ENCODE measurements around the gene NUDT2.

The NUDT2 gene

GRCh38 chr9:34380511-34381315 is 51.3 kb downstream of the NUDT2 start:
- intact Hi-C loops (cut with DNase I; ENCODE audit: low total_unique reads), result no loop called here
- H3K27me3 ChIP-seq, result no peaks in the 10 kb centered on the region
- peaks cover 0 to 44% (median 28%) of the 10 kb centered on the region in 4 donors for H3K4me1 ChIP-seq
- no peaks in the 10 kb centered on the region for H3K9me3 ChIP-seq
- H3K4me3 ChIP-seq, result peak overlapping the region; percentile 48 to 55
- TF ChIP-seq CTCF (IDR thresholded peaks at IDR 0.05), result no peak
- H3K36me3 ChIP-seq, result no peaks in the 10 kb centered on the region
- peak overlapping the region in 1 of 2 donors; percentile 29 for H3K27ac ChIP-seq
- peak; percentile 54 to 83 for DNase-seq

DNA sequence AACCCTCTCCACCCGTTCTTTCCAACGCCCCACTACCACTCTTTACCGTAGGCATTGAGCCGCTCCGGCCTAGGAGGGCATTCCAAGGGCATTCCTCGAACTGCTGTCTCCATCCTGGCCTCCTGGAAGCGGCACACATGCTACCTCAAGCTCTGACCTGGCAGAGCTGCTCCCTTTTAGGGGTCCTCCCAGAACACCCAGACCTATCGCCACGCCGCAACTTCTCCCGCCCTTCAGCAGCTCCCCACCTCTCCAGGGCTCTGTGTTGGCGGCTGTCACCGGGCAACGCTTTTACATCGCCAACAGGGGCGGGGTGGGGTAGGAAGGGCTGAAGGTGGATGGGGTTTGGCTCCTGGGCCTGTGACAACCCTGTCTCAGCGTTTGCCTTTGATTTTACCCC is 52.0 kb downstream of the NUDT2 start:
- TF ChIP-seq CTCF (IDR thresholded peaks at IDR 0.05), result no peak
- intact Hi-C loops (cut with DNase I; ENCODE audit: low total_unique reads), result no loop called here
- Histone ChIP-seq H3K4me1 (peaks cover 0 to 38% (median 25%) of the 10 kb centered on the region in 4 donors), H3K36me3 (no peaks in the 10 kb centered on the region), H3K4me3 (peak overlapping the region; percentile 48 to 55), H3K27me3 (no peaks in the 10 kb centered on the region), H3K27ac (peak overlapping the region in 1 of 2 donors; percentile 29), H3K9me3 (no peaks in the 10 kb centered on the region)
- DNase-seq, result no peak

DNA sequence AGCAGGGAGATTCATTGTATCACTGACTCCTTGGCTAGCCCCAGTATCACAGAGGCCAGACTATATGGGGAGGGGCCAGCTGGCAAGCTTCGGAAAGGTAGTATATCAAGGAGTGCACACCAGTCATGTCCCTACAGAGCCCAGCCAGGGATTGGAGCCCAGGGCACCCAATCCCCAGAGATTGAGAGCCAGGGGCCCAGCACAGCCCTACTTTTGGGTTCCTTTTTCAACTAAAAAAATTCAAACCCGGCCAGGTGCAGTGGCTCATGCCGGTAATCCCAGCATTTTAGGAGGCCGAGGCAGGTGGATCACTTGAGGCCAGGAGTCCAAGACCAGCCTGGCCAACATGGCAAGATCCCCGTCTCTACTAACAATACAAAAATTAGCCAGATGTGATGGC is 52.7 kb downstream of the NUDT2 start:
- no peak for DNase-seq
- intact Hi-C loops (cut with DNase I; ENCODE audit: low total_unique reads), result no loop called here
- Histone ChIP-seq H3K4me3 (no peak overlapping the region), H3K36me3 (no peaks in the 10 kb centered on the region), H3K4me1 (peaks cover 0 to 33% (median 24%) of the 10 kb centered on the region in 4 donors), H3K27me3 (no peaks in the 10 kb centered on the region), H3K27ac (no peak overlapping the region), H3K9me3 (no peaks in the 10 kb centered on the region)
- TF ChIP-seq CTCF (IDR thresholded peaks at IDR 0.05), result no peak

GRCh38 chr9:34382879-34383278 is 53.5 kb downstream of the NUDT2 start:
- Histone ChIP-seq H3K4me3 (no peak overlapping the region), H3K9me3 (no peaks in the 10 kb centered on the region), H3K27ac (no peak overlapping the region), H3K36me3 (no peaks in the 10 kb centered on the region), H3K27me3 (no peaks in the 10 kb centered on the region), H3K4me1 (peaks cover 0 to 25% (median 18%) of the 10 kb centered on the region in 4 donors)
- no peak for TF ChIP-seq CTCF (IDR thresholded peaks at IDR 0.05)
- DNase-seq, result no peak
- intact Hi-C loops (cut with DNase I; ENCODE audit: low total_unique reads), result no loop called here

GRCh38 chr9:34383904-34384303 is 54.5 kb downstream of the NUDT2 start:
- Histone ChIP-seq H3K9me3 (no peaks in the 10 kb centered on the region), H3K4me3 (no peak overlapping the region), H3K27ac (no peak overlapping the region), H3K27me3 (no peaks in the 10 kb centered on the region), H3K36me3 (no peaks in the 10 kb centered on the region), H3K4me1 (peaks cover 0 to 24% (median 17%) of the 10 kb centered on the region in 4 donors)
- intact Hi-C loops (cut with DNase I; ENCODE audit: low total_unique reads), result no loop called here
- no peak for TF ChIP-seq CTCF (IDR thresholded peaks at IDR 0.05)
- DNase-seq, result no peak
